Fibroblast of skin of right biceps (primary cell): ENCODE measurements around the gene OSCAR.

Experiments used
- DNase-seq: peaks from one replicate; pipeline ENCODE4 v3.0.0-alpha.2; 2013

Gene OSCAR

DNA sequence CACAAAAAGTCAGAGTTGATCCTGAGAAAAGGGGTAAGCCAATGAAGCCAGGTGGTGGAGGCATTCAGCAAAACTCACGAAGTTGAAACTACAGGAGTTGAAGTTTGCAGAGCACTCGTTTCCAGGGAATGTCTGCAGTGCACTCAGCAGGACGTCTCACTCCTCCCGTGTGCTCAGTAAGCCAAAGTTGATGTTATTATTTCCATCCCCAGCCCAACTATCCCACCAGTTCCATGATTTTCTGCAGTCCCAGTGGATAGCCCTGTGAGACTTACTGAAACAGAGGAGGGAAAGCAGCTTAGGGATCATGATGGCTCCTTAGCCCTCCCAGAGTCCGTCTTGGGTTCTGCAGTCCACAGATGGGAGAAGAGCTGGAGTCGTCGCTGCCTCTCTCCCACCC lies 19.6 kb downstream of the OSCAR start, which contains the start of gene TARM1:
TSS of gene TARM1 (minus strand) at position 334 of the 400 bp plus-strand sequence. CDS start at position 309, 25 bp downstream.
- DNase-seq: no peak

- DNase-seq: no peak
These were observed 23.3 kb downstream of the OSCAR start for GRCh38 chr19:54077334-54077733.

GRCh38 chr19:54074851-54075250 lies 25.8 kb downstream of the OSCAR start:
- no peak for DNase-seq

GRCh38 chr19:54073829-54074228 lies 26.8 kb downstream of the OSCAR start:
- DNase-seq: no peak

GRCh38 chr19:54069470-54069869 lies 31.1 kb downstream of the OSCAR start:
- DNase-seq: no peak

- no peak for DNase-seq
These were observed 37.1 kb downstream of the OSCAR start, which contains the start of gene VSTM1 for GRCh38 chr19:54063350-54064116. Gene VSTM1, minus strand, starts transcription at chr19:54063897. Its CDS starts 120 bp downstream, at chr19:54063777.

DNA sequence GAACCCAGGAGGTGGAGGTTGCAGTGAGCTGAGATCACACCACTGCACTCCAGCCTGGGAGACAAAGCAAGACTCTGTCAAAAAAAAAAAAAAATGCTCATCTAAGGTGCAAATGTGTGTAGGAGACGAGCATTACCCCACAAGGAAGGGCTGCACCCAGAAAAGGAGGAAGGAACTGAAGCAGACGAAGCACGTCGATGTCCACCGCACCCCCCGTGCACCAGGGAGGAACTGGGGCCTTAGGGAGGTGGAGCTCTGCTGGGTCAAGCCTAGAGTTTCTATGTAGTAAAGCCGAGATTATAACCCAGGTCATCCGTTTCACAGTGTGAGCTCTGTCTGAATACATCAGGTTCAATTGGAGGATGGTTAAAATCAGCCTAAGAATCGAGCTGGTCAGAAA lies 38.0 kb downstream of the OSCAR start:
- no peak for DNase-seq

GRCh38 chr19:54047616-54048015 lies 53.0 kb downstream of the OSCAR start:
- DNase-seq: no peak

GRCh38 chr19:54045771-54046170 lies 54.8 kb downstream of the OSCAR start:
- DNase-seq: no peak
